HL-60/S4 treated with retinoic acid at 250 ng/mL for 4 days and 3 days (cell line): ENCODE data around the gene SAMD14.

Source experiments
- in situ Hi-C: fragments of 300-500 bp; cut with MboI; formaldehyde crosslinking; loops from 2 replicates; pipeline ENCODE4 v1.7.0; 2022; ENCODE audit warnings: low sequenced_read_pairs

The SAMD14 gene

GRCh38 chr17:50129728-50130558 lies at the start of gene SAMD14:
Gene SAMD14 (minus strand): TSS chr17:50130160. CDS start chr17:50124959, 5,201 bp downstream.
- in situ Hi-C loops: no loop called here

DNA sequence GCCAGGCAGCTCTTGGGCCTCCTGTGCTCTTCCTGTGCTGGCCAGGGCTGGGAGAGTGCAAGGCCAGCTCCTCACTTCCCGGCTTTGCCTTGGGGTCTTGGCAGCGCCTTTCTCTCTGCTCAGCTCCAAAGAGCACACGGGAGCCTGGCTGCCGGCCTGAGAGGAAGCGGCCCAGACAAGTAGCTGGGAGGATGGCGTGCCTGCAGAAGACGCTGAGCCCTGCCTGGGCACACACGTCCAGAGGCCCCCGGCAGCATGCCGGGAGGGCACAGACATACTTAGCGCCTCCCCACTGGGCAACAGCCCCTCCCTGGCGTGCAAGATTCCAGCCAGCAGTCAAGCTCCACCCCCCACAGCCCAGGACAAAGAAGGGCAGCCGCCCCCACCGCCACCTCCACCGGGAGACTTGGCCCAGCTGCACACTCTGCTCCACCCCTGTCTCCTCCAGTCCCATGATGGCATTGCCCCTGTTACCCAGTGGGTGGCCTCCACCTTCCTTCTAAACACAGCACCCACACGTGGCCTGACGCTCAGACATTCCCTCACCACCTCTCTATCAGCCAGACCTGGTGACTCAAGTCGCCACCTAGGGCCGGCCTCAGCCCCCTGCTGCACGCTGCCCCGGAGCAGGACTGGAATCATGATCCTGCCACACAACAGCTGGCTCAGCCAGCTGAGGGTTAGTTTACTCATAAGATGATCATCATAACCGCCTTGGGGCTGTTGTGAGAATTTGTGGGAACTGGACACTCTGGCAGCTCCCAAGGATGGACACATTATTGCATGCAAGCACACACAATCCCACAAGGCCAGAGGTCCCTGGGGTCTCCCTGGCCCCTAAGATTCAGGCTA lies 48.2 kb upstream of the SAMD14 start:
- in situ Hi-C loops: no loop called here

- in situ Hi-C loops: no loop called here
Observed at GRCh38 chr17:50177476-50177875, 47.5 kb upstream of the SAMD14 start.

DNA sequence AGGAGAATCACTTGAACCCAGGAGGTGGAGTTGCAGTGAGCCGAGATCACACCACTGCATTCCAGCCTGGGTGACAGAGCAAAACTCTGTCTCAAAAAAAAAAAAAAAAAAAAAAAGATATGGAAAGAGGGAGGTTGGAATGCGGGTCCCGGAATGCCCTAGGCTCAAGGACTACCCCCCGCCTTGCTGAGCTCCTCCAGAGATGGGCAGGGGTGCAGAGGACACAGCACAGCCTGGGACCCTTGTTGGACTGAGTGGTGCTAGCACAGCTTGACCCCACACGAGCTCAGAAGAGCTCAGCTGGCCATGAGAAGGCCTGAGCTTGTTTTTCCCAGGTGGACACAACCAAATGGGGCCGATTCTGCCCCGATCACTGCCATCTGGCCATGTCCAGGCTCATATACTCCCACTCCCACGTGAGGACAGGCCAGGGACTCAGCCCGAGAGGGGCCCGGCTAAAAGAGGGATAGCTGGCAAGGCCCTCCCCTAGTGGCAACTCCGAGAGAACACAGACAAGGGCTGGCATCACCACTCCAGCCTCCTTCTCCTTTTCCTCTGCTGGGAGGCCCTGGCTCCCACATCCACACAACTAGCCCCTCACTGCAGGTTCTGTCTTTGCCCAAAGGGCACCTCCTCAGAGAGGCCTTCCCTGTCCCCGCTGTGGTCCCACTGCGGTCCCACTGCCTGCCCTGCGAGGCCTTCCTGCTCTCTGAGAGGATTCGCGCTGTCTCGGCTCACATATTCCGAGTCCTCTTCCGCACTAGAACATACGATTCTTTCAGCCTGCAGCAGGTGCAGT lies 46.8 kb upstream of the SAMD14 start:
- in situ Hi-C loops: no loop called here

GRCh38 chr17:50175035-50175807 lies 45.3 kb upstream of the SAMD14 start:
- in situ Hi-C loops: no loop called here

- in situ Hi-C loops: no loop called here
Observed at GRCh38 chr17:50174444-50174843, 44.5 kb upstream of the SAMD14 start.

DNA sequence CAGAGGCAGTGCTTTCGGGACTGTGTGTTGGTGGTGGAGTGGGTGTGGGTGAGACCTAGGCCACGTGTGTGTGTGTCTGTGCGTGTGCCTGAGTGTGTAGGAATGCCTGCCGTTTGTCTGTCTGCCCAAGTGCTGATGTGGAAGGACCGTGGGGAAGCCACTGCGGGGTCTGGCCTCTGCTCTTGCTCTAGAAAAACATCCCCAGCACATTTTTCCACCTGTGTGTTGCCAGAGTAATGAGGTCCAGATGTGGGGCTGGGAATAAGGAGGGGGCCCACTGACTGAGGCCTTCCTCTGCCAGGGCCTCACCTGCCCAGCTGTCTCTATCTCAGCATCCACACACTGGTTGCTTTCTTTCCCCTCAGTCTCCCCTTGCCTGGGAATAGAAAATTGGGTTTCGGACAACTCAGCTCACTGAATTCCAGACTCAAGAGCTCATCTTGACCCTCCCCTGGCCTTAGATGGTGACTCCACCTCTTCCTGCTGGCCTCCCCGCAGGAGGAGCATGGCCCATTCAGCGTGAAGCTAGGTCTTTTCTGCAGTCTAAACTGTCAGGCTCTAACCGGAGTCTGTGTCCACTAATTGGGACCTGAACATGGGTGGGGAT lies 43.5 kb upstream of the SAMD14 start:
- in situ Hi-C loops: no loop called here

- in situ Hi-C loops: no loop called here
Observed at GRCh38 chr17:50172936-50173334, 43.0 kb upstream of the SAMD14 start.

GRCh38 chr17:50172130-50172529 lies 42.2 kb upstream of the SAMD14 start:
- in situ Hi-C loops: no loop called here

GRCh38 chr17:50171371-50172071 lies 41.6 kb upstream of the SAMD14 start:
- in situ Hi-C loops: no loop called here

GRCh38 chr17:50170662-50171370 lies 40.9 kb upstream of the SAMD14 start:
- in situ Hi-C loops: no loop called here

- in situ Hi-C loops: no loop called here
Observed at GRCh38 chr17:50169881-50170459, 40.0 kb upstream of the SAMD14 start.

DNA sequence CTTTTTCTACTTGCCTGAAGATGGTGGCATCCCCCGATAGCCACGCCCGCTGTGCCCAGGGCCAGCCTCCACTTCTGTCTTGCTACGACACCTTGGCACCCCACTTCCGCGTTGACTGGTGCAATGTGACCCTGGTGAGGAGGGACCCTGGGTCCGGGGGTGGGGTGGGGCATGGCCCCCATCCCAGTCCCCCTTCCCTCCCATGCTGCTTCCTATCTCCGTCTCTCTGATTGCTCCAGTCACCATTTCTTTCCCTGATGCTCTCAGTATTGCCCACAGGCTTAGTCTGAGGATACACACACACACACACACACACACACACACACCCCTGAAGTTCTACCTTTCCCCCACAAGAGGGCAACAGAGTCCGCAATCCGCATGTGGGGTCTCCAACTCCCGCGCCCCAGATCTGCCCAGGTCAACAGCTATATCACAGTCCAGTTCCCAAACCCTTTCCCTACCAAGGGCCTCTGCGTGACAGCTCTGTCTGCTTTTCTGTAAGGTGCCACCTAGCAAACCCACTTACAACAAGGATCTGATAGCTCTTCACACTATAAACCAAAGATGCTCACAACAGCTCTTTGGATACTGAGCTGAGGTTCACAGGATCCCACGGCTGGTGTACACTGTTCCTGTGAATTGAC lies 39.3 kb upstream of the SAMD14 start:
- in situ Hi-C loops: no loop called here

GRCh38 chr17:50168319-50168718 lies 38.4 kb upstream of the SAMD14 start:
- in situ Hi-C loops: no loop called here

DNA sequence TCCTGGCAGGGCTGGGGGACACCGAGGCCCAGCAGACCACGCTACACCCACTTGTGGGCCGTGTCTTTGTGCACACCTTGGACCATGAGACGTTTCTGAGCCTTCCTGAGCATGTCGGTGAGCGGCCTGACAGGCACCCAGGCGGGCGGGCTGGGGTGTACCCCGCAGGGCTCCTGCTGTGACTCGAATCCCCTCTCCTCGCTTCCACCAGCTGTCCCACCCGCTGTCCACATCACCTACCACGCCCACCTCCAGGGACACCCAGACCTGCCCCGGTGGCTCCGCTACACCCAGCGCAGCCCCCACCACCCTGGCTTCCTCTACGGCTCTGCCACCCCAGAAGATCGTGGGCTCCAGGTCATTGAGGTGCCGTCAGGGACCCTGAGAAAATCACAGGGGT lies 37.4 kb upstream of the SAMD14 start:
- in situ Hi-C loops: no loop called here

GRCh38 chr17:50166518-50167181 lies 36.7 kb upstream of the SAMD14 start:
- in situ Hi-C loops: no loop called here

DNA sequence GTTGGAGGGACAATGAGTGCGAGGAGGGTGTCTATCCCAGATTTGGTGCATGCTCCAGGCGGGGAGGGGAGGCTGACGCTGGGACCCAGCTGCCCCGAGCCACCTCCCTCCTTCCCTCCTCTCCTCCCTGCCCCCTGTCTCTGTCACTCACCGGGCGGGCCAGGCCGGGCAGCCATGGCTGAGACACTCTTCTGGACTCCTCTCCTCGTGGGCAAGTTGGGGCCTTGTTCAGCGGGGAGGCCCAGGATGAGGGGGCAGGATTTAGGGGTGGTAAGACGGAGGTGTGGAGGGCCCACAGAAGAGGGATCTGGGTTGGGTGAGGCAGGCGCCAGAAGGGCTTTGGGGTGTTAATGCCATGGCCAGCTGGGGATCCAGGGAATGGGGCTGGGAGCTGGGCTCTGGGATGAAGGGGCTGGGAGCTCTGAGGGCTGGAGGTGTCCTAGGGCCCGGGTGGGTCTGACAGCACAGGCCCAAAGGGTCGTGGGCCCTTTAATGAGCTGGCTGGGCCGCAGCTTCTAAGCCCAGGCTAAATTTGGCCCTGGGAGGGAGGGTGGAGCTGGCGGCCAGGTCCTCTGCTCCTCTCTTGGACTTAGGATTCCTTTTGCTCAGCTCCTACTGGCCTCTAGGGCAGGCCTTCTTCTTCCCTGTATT lies 36.0 kb upstream of the SAMD14 start, which contains the start of gene SGCA:
SGCA (plus strand) TSS at position 139 of the 651 bp plus-strand sequence; CDS start at position 175, 36 bp downstream.
- in situ Hi-C loops: no loop called here
